ENCODE measurements around the gene SFN.
"Not testable (repeated sequence)": the region's sequence is repeated elsewhere in the genome, so short reads cannot be mapped to it uniquely, and the experiment has no call there.

Gene SFN

DNA sequence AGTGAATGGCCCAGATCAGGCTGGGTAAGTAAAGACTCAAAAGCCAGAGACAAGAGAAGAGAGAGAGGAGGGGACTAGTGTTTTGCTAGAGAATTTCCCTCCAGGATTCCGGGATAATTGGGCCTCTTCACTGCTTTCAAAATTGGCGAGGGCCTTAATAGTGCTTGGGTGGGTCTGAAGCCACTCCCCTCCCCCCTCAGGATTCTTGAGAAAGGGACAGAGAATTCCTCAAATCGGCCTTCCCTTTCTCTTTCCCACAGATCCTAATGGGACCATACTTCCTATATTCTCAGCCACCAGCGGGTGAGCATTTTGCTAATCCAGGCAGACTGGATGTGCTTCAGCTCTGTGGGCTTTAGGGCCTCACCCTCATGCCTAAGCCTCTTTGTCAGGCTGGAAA is 11.9 kb downstream of the SFN start:
- peak; percentile 61 for DNase-seq

DNA sequence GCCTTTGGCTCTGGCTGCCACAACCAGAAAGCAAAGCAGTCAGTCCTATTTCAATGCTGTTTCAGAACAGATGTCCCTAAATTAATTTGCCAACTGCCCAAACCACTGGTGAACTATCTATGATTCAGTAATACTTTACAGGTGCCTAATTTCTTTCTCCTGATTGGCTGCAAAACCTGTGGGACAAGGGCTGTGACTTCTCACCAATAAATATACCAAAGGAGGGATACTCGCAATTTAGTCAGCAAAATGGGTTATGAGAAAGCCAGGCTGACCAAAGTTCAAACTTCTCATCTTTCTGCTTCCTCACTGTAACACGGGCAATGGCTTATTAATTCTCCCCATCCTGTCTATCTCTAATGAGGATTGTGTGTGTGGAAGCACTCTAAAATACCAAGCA is 14.4 kb downstream of the SFN start:
- no peak for DNase-seq

- no peak for DNase-seq
Observed at GRCh38 chr1:26879793-26880192, 16.8 kb downstream of the SFN start.

GRCh38 chr1:26881611-26882010 is 18.7 kb downstream of the SFN start:
- DNase-seq, result not testable (repeated sequence)

DNA sequence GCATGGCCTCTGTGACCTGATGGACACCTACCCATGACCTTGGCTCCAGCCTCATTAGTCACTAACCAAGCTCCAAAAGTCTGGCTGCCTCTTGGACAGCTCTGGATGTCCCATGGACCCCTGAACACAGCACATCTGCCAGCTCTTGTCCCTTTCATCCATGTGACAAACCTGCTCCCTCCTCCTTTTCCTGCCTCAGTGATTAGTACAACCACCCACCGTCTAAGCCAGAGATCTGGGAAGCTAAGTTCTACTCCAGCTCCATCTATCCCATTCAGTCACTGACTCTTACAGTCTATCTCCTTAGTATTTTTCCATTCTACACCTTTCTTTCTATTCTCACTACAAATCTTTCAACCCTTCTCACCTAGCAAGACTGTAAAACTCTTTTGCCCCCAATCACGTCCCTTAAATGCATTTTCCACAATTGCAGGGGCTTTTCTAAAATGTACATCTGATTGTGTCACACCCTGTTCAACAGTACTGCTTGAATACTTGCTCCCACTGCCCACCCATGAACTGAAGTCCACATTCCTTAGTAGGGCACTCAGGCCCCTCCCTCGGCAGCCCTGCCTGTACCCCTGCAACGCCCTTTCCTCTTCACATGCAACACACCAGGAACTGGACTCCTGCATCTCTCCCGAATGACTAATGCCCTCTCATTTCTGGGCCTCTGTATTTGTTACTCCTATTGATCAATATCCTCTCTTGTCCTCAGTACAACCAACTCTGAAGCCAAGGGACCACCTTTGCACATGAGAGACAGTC is 19.9 kb downstream of the SFN start:
- DNase-seq, result no peak

DNA sequence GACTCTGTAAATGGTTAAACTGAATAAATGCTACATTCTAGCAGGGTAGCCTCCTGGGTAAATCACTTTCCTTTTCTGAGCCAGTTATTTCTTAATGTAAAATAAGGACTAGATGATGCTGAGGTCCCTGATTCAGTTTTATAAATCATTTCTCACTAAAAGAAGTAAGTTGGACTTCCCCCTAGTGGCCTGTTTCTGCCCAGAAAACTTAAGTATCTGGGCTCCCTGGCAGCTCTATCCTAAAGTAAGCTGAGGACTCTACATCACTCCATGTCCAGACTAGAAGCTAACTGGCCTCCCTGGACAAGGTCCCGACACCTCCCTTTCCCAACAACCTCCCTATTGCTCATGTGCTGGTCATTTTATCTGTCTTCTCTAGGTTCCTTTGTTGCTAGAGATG is 24.2 kb downstream of the SFN start:
- DNase-seq, result no peak

- no peak for DNase-seq
Observed at GRCh38 chr1:26888231-26888630, 25.3 kb downstream of the SFN start.

DNA sequence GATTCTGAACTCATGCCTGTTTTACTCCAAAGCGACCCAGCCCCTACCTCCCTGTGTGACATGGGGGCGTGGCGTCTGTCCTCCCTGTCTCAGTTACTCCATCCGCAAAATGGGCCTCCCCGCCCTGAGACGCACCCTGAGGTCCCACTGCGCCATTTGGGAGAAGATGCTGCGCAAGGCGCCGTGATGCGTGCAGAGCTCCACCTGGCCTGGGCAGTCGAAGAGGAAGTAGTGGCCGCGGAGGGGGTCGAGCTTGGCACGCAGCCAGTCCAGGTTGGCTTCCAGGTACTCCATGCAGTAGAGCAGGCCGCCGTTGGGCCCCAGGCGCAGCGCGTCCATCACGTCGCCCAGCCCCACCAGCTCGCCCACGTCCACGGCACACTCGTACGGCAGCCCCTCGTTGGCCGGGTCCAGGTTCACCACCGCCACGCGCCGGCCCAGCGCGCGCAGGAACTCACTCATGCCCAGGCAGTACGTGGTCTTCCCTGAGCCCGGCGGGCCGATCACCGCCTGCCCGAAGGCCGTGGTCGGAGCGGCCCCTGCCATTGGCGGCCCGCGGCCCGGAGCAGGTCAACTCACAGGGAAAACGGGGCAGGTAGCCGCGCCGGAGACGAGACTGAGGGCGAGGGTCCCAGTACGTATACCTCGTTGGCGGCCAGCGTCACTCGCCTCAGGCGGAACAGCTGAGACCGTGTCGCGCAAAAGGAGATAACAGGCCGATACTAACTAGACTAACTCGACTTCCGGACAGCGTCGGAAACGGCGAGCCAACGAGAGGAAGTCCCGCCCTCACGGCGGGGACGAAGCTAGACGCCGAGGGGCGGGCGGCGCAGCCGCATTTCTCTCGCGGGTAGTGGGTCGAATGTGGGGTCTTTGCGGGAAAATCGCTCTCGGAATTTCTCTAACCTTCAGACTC is 26.9 kb downstream of the SFN start, which contains the start of gene GPN2:
TSS of gene GPN2 (minus strand) at position 733 of the 916 bp plus-strand sequence. CDS start at position 546, 187 bp downstream.
- DNase-seq, result peak; percentile 90

GRCh38 chr1:26890467-26890796 is 27.5 kb downstream of the SFN start:
- no peak for DNase-seq

GRCh38 chr1:26894263-26894662 is 31.3 kb downstream of the SFN start:
- no peak for DNase-seq

DNA sequence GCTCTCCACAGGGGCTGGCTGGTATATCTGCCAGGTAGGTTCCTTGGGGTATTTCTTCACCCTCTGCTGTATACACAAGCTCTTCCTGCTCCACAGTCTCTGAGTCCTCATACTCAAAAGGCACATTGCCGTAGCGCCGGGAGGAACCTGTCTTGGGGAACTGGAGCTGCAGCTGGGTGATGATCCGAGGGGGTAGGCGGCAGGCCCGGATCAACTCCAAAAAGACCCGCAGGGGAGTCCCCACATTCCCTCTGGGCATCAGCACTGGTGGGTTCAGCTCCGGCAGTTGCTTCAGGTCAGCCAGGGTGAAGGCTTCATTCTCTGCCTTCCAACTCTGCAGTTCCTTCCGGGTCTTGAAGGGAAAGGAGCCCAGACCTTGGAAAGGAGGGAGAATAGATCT is 34.4 kb downstream of the SFN start:
- no peak for DNase-seq

DNA sequence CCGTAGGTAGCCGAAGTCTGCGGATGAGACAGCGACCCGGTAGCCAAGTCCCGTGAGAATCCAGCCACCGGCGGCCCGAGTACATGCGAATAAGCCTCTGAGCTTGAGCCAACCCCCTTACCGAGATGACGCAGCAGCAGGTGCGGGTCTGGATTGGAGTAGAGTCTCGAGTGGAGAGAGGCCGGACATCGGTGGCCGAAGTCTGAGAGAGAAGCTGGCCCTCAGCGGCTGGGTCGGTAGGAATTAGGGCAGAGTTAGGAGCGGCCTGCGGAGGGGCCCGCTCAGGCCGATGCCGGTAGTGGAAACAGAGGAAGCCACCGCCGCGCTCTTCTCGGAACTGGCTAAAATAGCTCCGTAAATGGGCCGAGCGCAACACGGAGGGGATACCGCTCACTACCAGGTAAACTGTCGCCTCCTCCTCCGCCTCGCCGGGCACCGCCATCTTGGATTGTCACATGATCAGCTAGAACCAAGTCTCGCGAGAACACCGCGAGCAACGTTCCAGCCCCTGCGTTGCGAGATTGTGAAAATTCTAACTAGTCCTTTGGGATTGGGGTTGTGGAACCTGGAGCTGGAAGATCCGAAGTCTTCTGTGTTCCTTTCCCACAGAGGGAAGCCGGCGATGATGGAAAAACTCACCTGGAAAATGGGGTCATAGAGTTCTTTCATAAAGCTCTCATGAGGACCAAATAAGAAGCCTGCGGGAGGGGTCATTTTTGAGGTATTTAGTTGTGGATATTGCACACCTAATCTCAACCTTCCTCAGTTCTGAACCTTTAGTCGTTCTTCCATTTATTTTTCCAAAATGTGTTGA is 37.3 kb downstream of the SFN start, which contains the start of gene GPATCH3:
TSS of gene GPATCH3 (minus strand) at position 467 of the 814 bp plus-strand sequence. CDS start at position 442, 25 bp downstream.
- peak; percentile 98 for DNase-seq

DNA sequence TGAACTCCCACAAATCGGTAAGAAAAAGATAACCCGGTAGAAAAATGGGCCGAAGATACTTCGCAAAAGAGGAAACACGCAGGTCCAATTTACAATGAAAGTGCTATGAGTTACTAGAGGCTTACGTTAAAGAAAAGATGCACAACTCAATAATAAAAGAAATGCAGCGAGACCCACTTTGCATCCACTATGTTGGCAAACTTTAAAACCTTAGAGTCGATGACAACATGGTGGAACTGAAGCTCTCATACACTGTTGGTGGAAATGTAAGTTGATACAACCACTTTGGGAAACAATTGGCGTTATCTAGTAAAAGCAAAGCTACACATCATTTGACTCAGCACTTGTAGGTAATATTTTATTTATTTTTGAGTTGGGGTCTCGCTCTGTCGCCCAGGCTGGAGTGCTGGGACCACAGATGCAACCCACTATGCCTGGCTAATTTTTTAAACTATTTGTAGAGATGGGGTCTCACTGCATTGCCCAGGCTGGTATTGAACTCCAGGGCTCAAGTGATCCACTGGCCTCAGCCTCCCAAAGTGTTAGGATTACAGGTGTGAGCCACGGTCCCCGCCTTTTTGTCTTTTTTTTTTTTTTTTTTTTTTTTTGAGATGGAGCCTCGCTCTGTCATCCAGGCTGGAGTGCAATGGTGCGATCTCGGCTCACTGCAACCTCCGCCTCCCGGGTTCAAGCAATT is 38.0 kb downstream of the SFN start:
- no peak for DNase-seq

GRCh38 chr1:26907071-26907917 is 44.3 kb downstream of the SFN start:
- no peak for DNase-seq

- no peak for DNase-seq
Observed at GRCh38 chr1:26909951-26910342, 47.0 kb downstream of the SFN start.

DNA sequence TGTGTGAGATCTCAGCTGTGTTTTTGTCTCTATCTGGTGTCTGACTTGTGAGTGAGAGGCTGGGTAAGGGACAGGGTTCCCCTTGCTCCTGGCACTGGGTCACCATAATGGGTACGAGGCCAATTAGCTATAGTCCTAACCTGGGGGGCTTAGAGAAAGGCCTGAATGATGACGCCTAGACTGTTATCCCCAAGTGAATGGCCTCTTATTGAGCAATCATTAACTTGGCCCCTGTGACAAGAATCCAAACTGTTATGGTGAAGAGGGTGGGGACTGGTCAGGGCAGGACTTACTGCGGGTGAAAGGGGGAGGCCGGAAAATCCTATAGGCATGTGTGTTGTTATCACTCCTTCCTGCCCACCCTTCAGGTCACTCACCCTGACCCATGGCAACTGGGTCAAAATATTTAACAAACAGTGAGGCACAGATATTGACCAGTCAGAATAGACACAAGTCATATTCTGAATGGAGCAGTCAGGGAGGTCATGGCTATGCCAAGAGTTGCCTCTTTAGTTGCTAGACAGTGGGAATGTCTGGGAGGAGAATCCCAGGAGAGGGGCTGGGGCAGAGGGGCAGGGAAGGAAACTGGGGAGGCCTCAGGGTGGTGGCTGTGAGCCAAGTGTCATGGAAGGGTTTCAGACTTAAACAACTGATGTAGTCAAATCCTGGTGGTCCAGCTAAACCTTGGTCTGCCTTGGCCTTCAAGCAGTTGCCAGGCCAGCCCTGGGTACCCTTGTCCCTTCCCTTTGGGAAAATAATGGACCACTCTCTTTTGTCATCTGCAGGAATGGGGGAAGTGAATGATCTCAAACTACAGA is 47.6 kb downstream of the SFN start:
- DNase-seq, result no peak

DNA sequence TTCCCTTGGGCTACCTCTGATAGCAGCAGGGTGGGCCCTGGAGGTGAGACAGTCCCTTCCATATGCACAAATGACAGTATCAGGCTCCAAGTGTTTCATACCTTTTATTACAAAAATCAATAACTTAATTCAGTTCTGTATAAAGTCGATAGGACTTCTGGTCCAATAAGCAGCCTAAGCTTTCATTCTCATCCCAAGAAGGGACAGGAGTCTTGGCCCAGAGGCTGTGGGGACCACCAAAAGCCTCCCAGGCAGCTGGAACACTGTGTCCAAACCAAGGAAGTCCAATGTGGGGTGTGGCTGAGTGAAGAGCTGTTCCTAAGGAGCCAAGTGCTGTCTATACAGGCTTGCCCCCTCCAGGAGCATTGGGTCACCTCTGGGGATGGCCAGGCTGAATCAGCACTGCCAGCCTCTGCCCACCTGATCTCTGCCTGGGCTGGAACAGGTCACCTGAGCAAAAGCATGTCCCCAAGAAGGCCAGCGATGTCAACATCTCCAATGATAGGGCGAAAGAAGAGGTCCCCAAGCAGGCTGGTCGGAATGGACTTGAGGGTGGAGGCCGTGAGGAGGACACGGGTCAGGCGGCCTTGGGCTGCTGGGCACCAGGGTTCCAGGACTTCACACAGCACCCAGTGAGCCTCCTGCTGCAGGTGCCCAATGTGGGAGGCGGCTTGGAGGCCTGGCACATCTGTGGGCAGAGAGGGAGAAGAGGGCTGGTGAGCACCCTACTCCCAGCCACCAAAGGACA is 48.6 kb downstream of the SFN start:
- DNase-seq, result no peak

DNA sequence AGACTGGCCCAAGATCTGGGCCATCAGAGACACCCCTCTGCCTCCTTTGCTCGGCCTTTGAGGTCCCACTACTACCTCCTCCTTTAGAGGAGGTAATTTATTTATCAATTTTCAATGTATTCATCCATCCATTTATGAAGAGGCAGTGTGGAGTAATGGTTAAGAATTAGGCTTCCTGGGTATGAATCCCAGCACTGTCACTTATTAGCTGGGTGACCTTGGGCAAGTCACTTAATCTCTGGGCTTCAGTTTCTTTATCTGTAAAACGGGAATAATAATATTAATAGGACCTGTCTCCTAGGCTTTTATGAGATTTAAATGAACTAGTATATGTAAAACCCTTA is 49.2 kb downstream of the SFN start:
- DNase-seq, result no peak

GRCh38 chr1:26913389-26913753 is 50.4 kb downstream of the SFN start:
- DNase-seq, result no peak

Measured in NCI-H82 (cell line).